HG03432 (cell line): Measurements from ENCODE around the gene LAMA2.
A peak's percentile ranks its signal among the peaks of the same experiment; 100 is the strongest.

ENCODE experiments used
- ATAC-seq: cut with Tn5 transposase; IDR thresholded peaks from one replicate; pipeline ENCODE4 v1.9.1; 2021; ENCODE audit warnings: mild to moderate bottlenecking, moderate library complexity; ENCODE audit not compliant: unreplicated experiment

The LAMA2 gene

DNA sequence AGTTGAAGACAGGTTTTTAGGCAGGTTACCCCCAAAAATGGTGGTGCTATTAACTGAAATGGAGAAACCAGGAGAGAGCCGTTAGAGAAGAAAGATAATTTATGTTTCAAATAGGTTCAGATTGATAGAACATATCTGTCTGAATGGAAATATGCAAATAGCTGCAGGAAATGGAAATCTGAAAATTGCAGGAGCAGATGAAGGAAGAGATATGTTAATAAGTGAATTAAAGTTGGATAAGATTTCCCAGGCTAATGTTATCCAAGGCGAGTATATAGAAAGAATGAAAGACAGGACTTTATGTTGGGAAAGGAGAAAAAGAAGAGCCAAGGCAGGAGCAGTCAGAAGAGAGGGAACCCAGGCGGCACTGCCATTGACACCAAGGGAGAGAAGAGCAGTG lies 461.4 kb downstream of the LAMA2 start:
- no peak for ATAC-seq

- ATAC-seq, result no peak
Observed at GRCh38 chr6:129345890-129346289, 463.0 kb downstream of the LAMA2 start.

DNA sequence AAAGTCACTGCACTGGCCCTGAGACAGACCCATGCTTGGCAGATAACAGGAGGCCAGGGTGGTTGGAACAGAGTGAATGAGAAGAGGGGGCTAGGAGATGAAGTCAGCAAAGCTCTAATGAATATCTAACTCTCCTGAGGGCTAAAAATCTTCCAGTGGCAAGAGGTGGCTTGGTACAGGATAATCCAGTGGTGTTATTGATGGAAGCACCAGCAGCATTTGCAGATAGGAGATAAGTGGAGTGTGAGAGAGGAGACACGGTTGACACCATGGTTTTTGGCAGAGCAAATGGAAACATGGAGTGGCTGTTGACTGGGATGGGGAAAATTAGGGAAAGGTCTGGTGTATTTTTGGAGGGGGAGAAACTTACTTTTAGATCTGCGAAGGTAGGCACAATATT lies 464.0 kb downstream of the LAMA2 start:
- no peak for ATAC-seq

DNA sequence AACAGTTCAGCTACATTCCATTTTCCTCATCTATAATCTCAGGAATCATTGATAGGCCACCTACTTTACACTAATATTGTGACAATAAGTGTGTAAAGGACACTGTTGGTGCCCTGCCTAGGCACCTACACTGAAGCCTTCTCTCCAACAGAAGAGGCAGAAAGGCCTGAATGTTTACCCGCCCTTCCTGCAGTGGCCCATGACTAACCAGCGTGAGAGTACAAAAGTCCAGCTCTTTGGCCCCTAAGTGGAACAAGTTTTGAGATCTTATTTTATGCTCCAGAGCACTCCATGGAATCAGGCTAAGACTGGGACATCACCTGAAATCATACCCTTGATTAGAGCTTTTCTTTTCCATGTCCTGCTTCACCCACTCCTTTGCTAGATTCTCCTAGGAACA lies 467.3 kb downstream of the LAMA2 start:
- no peak for ATAC-seq

GRCh38 chr6:129351807-129352206 lies 468.9 kb downstream of the LAMA2 start:
- ATAC-seq, result no peak

DNA sequence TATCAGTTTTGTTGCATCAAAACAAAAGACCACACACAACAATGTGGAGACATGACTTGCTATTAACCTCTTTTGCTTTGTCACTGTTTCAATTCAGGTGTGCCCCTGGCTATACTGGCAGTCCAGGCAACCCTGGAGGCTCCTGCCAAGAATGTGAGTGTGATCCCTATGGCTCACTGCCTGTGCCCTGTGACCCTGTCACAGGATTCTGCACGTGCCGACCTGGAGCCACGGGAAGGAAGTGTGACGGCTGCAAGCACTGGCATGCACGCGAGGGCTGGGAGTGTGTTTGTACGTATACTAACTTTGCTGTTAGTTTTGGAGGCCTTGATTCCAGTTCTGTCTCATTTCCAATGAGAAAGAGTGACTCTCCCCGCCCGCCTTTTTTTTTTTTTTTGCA lies 470.1 kb downstream of the LAMA2 start:
- no peak for ATAC-seq

DNA sequence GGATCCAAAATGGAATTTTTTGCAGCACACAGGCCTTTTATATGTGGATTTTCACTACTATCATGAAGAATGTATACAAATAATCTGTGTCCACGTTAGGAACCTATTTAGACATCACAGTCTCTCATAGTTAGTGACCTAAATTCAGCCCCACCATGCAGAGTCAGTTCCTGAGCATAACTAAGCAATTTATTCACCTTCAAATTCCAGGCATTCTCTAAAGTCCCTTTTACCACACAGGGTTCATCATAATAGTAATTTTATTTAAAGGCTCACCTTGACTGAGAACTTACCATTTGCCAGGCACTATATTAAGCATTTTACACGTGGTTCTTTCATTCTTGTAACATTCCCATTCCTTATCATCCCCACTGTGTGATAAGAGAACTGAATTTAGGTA lies 473.2 kb downstream of the LAMA2 start:
- ATAC-seq, result no peak

GRCh38 chr6:129359811-129360681 lies 477.1 kb downstream of the LAMA2 start:
- ATAC-seq, result no peak

GRCh38 chr6:129360682-129360955 lies 477.7 kb downstream of the LAMA2 start:
- no peak for ATAC-seq

- no peak for ATAC-seq
Observed at GRCh38 chr6:129364037-129364436, 481.1 kb downstream of the LAMA2 start.

- no peak for ATAC-seq
Observed at GRCh38 chr6:129364767-129365166, 481.8 kb downstream of the LAMA2 start.

GRCh38 chr6:129368076-129368475 lies 485.1 kb downstream of the LAMA2 start:
- ATAC-seq, result no peak

GRCh38 chr6:129368970-129369369 lies 486.0 kb downstream of the LAMA2 start:
- no peak for ATAC-seq

DNA sequence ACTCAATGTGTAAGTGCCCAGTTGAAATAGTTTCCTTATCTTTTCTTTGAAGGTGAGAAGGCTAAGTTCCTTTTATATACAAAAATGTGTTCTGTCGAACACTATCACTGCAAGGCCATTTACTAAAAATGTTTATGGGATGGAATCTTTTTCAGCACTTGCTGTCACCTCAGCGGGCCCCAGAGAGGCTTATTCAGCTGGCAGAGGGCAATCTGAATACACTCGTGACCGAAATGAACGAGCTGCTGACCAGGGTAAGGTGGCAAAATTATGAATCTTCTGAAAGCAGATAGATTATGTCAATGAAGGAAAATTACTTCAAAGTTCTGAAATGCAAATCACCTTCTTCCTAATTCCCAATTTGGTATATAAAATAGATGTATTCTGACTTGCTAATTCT lies 486.8 kb downstream of the LAMA2 start:
- ATAC-seq, result no peak

GRCh38 chr6:129370268-129370916 lies 487.5 kb downstream of the LAMA2 start:
- ATAC-seq, result peak; percentile 77

DNA sequence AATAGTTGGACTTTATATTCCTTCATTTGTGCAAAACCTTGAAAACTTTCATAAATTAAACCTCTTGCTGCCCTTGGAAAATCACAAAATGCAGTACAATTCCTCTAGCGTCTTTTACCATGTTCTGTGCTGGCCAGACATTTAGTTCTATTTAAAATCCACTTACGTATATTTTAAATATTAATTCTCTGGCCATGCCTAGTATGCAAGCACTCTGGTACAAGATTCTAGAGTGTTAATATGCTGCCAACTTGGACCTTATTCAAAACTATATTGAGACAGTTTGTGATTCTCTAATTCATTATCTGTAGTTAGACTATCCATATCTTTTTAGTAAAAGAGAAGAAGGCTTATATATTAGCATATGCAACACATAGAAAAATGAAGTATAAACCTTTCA lies 498.9 kb downstream of the LAMA2 start:
- ATAC-seq, result no peak

- ATAC-seq, result no peak
Observed at GRCh38 chr6:129382916-129383315, 500.0 kb downstream of the LAMA2 start.

- ATAC-seq, result no peak
Observed at GRCh38 chr6:129385117-129385516, 502.2 kb downstream of the LAMA2 start.

DNA sequence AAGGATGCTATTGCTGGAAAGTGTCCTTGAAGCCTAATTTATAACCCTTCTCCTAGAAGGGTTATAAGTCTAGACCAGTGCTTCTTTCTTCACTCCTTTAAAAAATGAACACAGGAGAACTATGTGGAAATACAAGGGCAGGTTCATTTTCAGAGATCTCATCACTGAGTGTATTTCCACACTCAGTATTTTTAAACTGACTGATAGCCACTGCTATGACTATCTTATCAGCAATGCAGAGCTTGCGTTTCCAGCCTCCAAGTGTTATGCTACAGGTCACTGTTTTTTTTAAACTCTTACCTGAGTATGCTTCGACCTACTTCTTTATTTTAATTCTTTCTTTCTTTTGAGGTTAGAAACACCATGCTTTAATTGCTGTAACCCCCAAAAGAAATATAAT lies 508.0 kb downstream of the LAMA2 start:
- no peak for ATAC-seq

- ATAC-seq, result peak; percentile 73
Observed at GRCh38 chr6:129393654-129394053, 510.7 kb downstream of the LAMA2 start.

- no peak for ATAC-seq
Observed at GRCh38 chr6:129398764-129399163, 515.8 kb downstream of the LAMA2 start.

DNA sequence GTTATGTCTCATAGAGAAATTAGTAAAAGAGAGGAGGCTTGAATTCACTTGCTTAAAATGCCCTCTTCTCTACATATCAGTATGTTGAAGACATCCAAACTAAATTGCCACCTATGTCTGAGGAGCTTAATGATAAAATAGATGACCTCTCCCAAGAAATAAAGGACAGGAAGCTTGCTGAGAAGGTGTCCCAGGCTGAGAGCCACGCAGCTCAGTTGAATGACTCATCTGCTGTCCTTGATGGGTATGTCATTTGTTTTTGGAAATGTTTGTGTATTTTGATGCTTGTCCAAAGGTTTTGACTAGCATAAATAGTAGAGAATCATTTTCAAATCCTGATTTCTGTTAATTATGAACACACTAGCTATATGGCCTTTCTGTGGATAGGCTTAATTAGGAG lies 519.3 kb downstream of the LAMA2 start:
- no peak for ATAC-seq

- ATAC-seq, result no peak
Observed at GRCh38 chr6:129411092-129411491, 528.2 kb downstream of the LAMA2 start.
